Neural progenitor cell (in vitro differentiated cells): ENCODE results near the gene SERGEF.

ENCODE experiments used
- CTCF ChIP-seq: fragments of 200-600 bp; sonication (generic); IDR thresholded peaks from 2 replicates; pipeline ENCODE4 v1.5.1; 2017; ENCODE audit warnings: antibody characterized with exemption, mild to moderate bottlenecking
- EZH2 ChIP-seq: fragments of 200-600 bp; sonication (generic); IDR thresholded peaks from 2 replicates; pipeline ENCODE4 v1.6.1; 2017; ENCODE audit warnings: antibody characterized with exemption, mild to moderate bottlenecking, moderate library complexity
- EZH2phosphoT487 ChIP-seq: fragments of 200-600 bp; sonication (generic); IDR thresholded peaks from 2 replicates; pipeline ENCODE4 v1.6.1; 2017; ENCODE audit warnings: antibody characterized with exemption

DNA sequence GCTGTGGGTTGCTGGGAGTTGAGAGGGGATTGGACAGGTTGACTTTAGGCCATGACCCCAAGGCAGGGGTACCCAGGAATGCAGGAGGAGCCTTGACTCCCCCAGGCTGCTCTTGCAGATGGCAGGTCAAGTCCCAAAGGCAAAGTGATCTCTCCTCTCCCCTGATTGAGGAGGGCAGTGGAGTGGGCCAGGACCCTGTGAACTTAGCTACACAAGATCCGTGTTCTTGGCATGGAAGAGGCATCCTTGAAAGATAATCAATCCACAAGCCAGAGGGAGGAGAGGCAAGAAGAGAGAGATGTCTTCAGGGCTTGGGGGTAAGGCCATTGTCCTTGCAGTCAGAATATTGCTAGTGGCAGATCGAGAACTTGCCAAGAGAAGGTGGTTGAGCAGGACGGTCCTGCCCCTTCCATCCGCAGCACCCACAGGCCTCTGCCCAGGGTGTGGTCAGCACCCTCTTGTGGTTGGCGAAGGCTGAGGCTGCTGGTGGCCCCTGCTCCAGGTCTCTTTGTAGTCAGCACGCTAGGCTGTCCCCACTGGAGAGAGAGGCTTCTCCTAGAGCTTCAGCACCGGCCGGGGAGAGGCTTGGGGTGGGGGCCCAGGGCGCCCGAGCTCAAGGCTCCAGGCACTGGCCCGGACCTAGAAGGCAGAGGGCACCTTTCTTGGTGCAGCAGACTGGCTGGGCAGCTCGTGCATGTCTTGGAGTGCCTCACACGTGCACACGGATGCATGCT, 232.8 kb downstream of the SERGEF start:
- TF ChIP-seq CTCF (no peak), EZH2 (no peak), EZH2phosphoT487 (no peak)
